ENCODE results near the gene DDA1. TPM values are rescaled to one million over a fixed set of nuclear protein-coding genes. Genes with fewer than 3 reads are reported as not detected.

DDA1 gene
- total RNA-seq, 1 experiment from 2014 or later = 87.9 TPM

- Histone ChIP-seq H4K20me1 (ENCODE audit: low read length) (no peaks in the 10 kb centered on the region), H3K4me1 (ENCODE audit: insufficient read depth, low read length) (peaks cover 7% of the 10 kb centered on the region), H3K27me3 (ENCODE audit: low read length) (no peaks in the 10 kb centered on the region), H3K9me2 (replicated peaks; ENCODE audit: low read length) (no peaks in the 10 kb centered on the region), H2AFZ (ENCODE audit: low read length) (no peak overlapping the region), H3K79me2 (ENCODE audit: low read length) (peaks cover 15% of the 10 kb centered on the region), H3K27ac (ENCODE audit: low read length) (no peak overlapping the region), H3K9me3 (ENCODE audit: low read length) (0 out of 2 replicates have a peak, but pooled peaks cover 5% of the 10 kb centered on the region), H3K9ac (ENCODE audit: low read length) (no peak overlapping the region), H3K36me3 (ENCODE audit: low read depth, low read length) (peaks cover 2% of the 10 kb centered on the region; the same call in 1 of the 2 replicates), H3K4me2 (ENCODE audit: low read length) (no peak overlapping the region), H3F3A (ENCODE audit: low read length, unreplicated experiment) (no peaks in the 10 kb centered on the region), H3K4me3 (ENCODE audit: low read length) (no peak overlapping the region)
- intact Hi-C loops (cut with micrococcal nuclease) = no loop called here
- no peak for DNase-seq
- no peak for TF ChIP-seq EZH2 (IDR thresholded peaks at IDR 0.05; ENCODE audit: low read length, unreplicated experiment)
- no peak for TF ChIP-seq EZH2phosphoT487 (IDR thresholded peaks at IDR 0.05; ENCODE audit: borderline replicate concordance, low read length)
- TF ChIP-seq, protein P1, sequence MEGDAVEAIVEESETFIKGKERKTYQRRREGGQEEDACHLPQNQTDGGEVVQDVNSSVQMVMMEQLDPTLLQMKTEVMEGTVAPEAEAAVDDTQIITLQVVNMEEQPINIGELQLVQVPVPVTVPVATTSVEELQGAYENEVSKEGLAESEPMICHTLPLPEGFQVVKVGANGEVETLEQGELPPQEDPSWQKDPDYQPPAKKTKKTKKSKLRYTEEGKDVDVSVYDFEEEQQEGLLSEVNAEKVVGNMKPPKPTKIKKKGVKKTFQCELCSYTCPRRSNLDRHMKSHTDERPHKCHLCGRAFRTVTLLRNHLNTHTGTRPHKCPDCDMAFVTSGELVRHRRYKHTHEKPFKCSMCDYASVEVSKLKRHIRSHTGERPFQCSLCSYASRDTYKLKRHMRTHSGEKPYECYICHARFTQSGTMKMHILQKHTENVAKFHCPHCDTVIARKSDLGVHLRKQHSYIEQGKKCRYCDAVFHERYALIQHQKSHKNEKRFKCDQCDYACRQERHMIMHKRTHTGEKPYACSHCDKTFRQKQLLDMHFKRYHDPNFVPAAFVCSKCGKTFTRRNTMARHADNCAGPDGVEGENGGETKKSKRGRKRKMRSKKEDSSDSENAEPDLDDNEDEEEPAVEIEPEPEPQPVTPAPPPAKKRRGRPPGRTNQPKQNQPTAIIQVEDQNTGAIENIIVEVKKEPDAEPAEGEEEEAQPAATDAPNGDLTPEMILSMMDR (conservative IDR thresholded peaks at IDR 0.05; ENCODE audit: low read depth, low read length) = no peak
- POLR2A ChIA-PET (ENCODE audit: unreplicated experiment) = no interaction called here
- ATAC-seq = no peak
- CTCF ChIA-PET = no interaction called here
- no TSS peak for BruUV-seq (replicated peaks)
These were observed 45.4 kb upstream of the DDA1 start for GRCh38 chr19:17263712-17264640.

DNA sequence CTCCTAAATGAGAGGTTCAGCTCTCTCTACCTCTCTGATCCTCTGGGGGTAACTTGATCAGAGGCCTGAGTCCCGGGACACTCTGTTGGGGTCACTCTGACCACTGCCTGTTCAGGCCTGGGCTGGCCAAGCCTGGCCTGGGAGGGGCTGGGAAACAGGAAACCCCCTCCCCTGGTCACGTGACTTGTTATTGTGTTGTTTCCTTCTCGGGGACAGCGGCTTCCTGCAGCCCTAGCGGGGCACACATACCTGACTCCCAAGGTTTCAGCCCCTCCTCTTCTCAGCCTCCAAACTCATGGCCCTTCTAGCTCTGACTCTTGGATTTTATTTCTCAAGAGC, 44.8 kb upstream of the DDA1 start, which contains the start of gene USHBP1:
TSS of gene USHBP1 (minus strand) at position 105 of the 339 bp plus-strand sequence. CDS start 446 bp downstream, outside the sequence.
- ChIA-PET POLR2A (ENCODE audit: unreplicated experiment) (no interaction called here), CTCF (no interaction called here)
- Histone ChIP-seq H3F3A (ENCODE audit: low read length, unreplicated experiment) (no peaks in the 10 kb centered on the region), H3K4me2 (ENCODE audit: low read length) (no peak within 1 kb of the TSS), H3K9me3 (ENCODE audit: low read length) (0 out of 2 replicates have a peak, but pooled peaks cover 3% of the 10 kb centered on the region), H3K9me2 (replicated peaks; ENCODE audit: low read length) (no peaks in the 10 kb centered on the region), H4K20me1 (ENCODE audit: low read length) (no peaks in the 10 kb centered on the region), H3K4me3 (ENCODE audit: low read length) (no peak within 1 kb of the TSS), H3K36me3 (ENCODE audit: low read depth, low read length) (peaks cover 3% of the 10 kb centered on the region; the same call in 1 of the 2 replicates), H3K4me1 (ENCODE audit: insufficient read depth, low read length) (peaks cover 7% of the 10 kb centered on the region), H2AFZ (ENCODE audit: low read length) (no peak within 1 kb of the TSS), H3K9ac (ENCODE audit: low read length) (no peak within 1 kb of the TSS), H3K27ac (ENCODE audit: low read length) (no peak within 1 kb of the TSS), H3K27me3 (ENCODE audit: low read length) (no peaks in the 10 kb centered on the region), H3K79me2 (ENCODE audit: low read length) (peaks cover 17% of the 10 kb centered on the region)
- no peak for DNase-seq
- no TSS peak for BruUV-seq (replicated peaks)
- no peak for ATAC-seq
- TF ChIP-seq EZH2phosphoT487 (IDR thresholded peaks at IDR 0.05; ENCODE audit: borderline replicate concordance, low read length) = no peak
- intact Hi-C loops (cut with micrococcal nuclease) = no loop called here

DNA sequence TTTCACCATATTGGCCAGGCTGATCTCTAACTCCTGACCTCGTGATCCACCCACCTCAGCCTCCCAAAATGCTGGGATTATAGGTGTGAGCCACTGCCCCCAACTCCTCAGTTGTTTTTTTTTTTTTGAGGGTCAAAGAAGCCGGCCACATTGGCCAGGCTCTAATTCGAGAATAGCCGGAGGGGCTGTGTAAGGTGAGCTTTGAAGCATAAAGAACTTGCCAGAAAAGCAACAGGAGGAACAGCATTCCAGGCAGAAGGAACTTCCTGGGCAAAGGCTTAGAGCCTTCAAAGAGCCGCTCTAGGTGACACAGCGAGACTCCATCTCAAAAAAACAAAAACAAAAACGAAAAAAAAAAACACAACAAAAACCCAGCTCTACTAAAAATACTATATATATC, 43.3 kb upstream of the DDA1 start:
- Histone ChIP-seq H3K79me2 (ENCODE audit: low read length) (peaks cover 17% of the 10 kb centered on the region), H3K27me3 (ENCODE audit: low read length) (no peaks in the 10 kb centered on the region), H3K9me3 (ENCODE audit: low read length) (no peaks in the 10 kb centered on the region), H3K4me3 (ENCODE audit: low read length) (no peak overlapping the region), H3K4me2 (ENCODE audit: low read length) (no peak overlapping the region), H3K9ac (ENCODE audit: low read length) (no peak overlapping the region), H3K27ac (ENCODE audit: low read length) (no peak overlapping the region), H3K4me1 (ENCODE audit: insufficient read depth, low read length) (peaks cover 7% of the 10 kb centered on the region), H3F3A (ENCODE audit: low read length, unreplicated experiment) (no peaks in the 10 kb centered on the region), H4K20me1 (ENCODE audit: low read length) (no peaks in the 10 kb centered on the region), H2AFZ (ENCODE audit: low read length) (no peak overlapping the region), H3K36me3 (ENCODE audit: low read depth, low read length) (peaks cover 6% of the 10 kb centered on the region), H3K9me2 (replicated peaks; ENCODE audit: low read length) (no peaks in the 10 kb centered on the region)
- no TSS peak for BruUV-seq (replicated peaks)
- intact Hi-C loops (cut with micrococcal nuclease) = loop anchor here (2.0 kb wide), 1 partner anchor 43 kb away; the partner anchor contains the start of gene DDA1
- POLR2A ChIA-PET (ENCODE audit: unreplicated experiment) = interaction anchor here (0.6 kb wide), 1 partner anchor 99 kb away, joined by 10 read pairs; no protein-coding TSS in a partner anchor
- DNase-seq (no peak), ATAC-seq (no peak)
- CTCF ChIA-PET = no interaction called here
- TF ChIP-seq EZH2phosphoT487 (IDR thresholded peaks at IDR 0.05; ENCODE audit: borderline replicate concordance, low read length) (no peak), EZH2 (IDR thresholded peaks at IDR 0.05; ENCODE audit: low read length, unreplicated experiment) (no peak)
- TF ChIP-seq, protein P1 (conservative IDR thresholded peaks at IDR 0.05; ENCODE audit: low read depth, low read length) = no peak
